H1 (cell line): ENCODE measurements around the gene ZKSCAN1.
"Not testable (repeated sequence)": the region's sequence is repeated elsewhere in the genome, so short reads cannot be mapped to it uniquely, and the experiment has no call there.

Source experiments
- ATF2 ChIP-seq: IDR thresholded peaks from 2 replicates; pipeline ENCODE4 v1.6.1; 2012; ENCODE audit warnings: low read length, inconsistent platforms
- CTCF ChIP-seq, 3 experiments: IDR thresholded peaks; 1 replicate in 2 of 3; 2 replicates in 1 of 3; pipeline versions ENCODE4 v1.5.1 to v1.6.1; 2011; ENCODE audit warnings: low read length in 3 of 3, mild to moderate bottlenecking in 3 of 3, inconsistent platforms in 2 of 3, low read depth in 1 of 3, moderate library complexity in 1 of 3; ENCODE audit not compliant: insufficient read depth in 1 of 3; ENCODE audit errors: control extremely low read depth in 1 of 3
- EZH2 ChIP-seq: fragments of 200-600 bp; sonication (generic); IDR thresholded peaks from 2 replicates; pipeline ENCODE4 v1.7.1; 2012; ENCODE audit warnings: low read depth, mild to moderate bottlenecking, moderate library complexity, low read length, inconsistent platforms; ENCODE audit not compliant: severe bottlenecking
- POLR2A ChIP-seq, 2 experiments: IDR thresholded peaks; 1 replicate in 1 of 2; 2 replicates in 1 of 2; pipeline ENCODE4 v1.6.1; 2011; ENCODE audit warnings: low read depth in 2 of 2, low read length in 2 of 2, mild to moderate bottlenecking in 2 of 2; ENCODE audit errors: control extremely low read depth in 1 of 2
- POLR2AphosphoS5 ChIP-seq: IDR thresholded peaks from 2 replicates; pipeline ENCODE4 v1.6.1; 2011; ENCODE audit warnings: low read depth, low read length
- TAF1 ChIP-seq: IDR thresholded peaks from 2 replicates; pipeline ENCODE4 v1.6.1; 2011; ENCODE audit warnings: mild to moderate bottlenecking, low read depth, low read length

- not testable (repeated sequence) for TF ChIP-seq ATF2; CTCF (IDR thresholded peaks at IDR 0.05; ENCODE audit: control extremely low read depth in 1 of 3, insufficient read depth in 1 of 3, low read depth in 1 of 3, low read length in 3 of 3); POLR2A (IDR thresholded peaks at IDR 0.05; ENCODE audit: control extremely low read depth in 1 of 2, low read depth in 2 of 2, low read length in 2 of 2); TAF1; POLR2AphosphoS5; EZH2
Measured at GRCh38 chr7:100012385-100013327, 2.7 kb upstream of the ZKSCAN1 start.
